ENCODE results near the gene ZDHHC14. TPM values are rescaled to one million over a fixed set of nuclear protein-coding genes. Genes with fewer than 3 reads are reported as not detected.
"Not testable (repeated sequence)": the region's sequence is repeated elsewhere in the genome, so short reads cannot be mapped to it uniquely, and the experiment has no call there.

Gene ZDHHC14
- total RNA-seq, 1 experiment from 2014 or later = 5.5 TPM

GRCh38 chr6:157407646-157408045 is 26.7 kb downstream of the ZDHHC14 start:
- no peak for DNase-seq (ENCODE audit: low spot score)

GRCh38 chr6:157408427-157408826 is 27.4 kb downstream of the ZDHHC14 start:
- DNase-seq (ENCODE audit: low spot score) = not testable (repeated sequence)

- DNase-seq (ENCODE audit: low spot score) = no peak
Measured at GRCh38 chr6:157410045-157410444, 29.1 kb downstream of the ZDHHC14 start.

GRCh38 chr6:157411368-157411767 is 30.4 kb downstream of the ZDHHC14 start:
- no peak for DNase-seq (ENCODE audit: low spot score)

- no peak for DNase-seq (ENCODE audit: low spot score)
Measured at GRCh38 chr6:157412791-157413190, 31.8 kb downstream of the ZDHHC14 start.

- no peak for DNase-seq (ENCODE audit: low spot score)
Measured at GRCh38 chr6:157420497-157420896, 39.5 kb downstream of the ZDHHC14 start.

GRCh38 chr6:157424491-157425020 is 43.6 kb downstream of the ZDHHC14 start:
- no peak for DNase-seq (ENCODE audit: low spot score)

GRCh38 chr6:157427969-157428368 is 47.0 kb downstream of the ZDHHC14 start:
- no peak for DNase-seq (ENCODE audit: low spot score)

GRCh38 chr6:157428427-157429202 is 47.6 kb downstream of the ZDHHC14 start:
- DNase-seq (ENCODE audit: low spot score) = peak; percentile 30

- DNase-seq (ENCODE audit: low spot score) = no peak
Measured at GRCh38 chr6:157429248-157429647, 48.3 kb downstream of the ZDHHC14 start.

GRCh38 chr6:157430834-157431233 is 49.8 kb downstream of the ZDHHC14 start:
- DNase-seq (ENCODE audit: low spot score) = no peak

- DNase-seq (ENCODE audit: low spot score) = no peak
Measured at GRCh38 chr6:157432231-157432891, 51.4 kb downstream of the ZDHHC14 start.

GRCh38 chr6:157432892-157433265 is 51.9 kb downstream of the ZDHHC14 start:
- no peak for DNase-seq (ENCODE audit: low spot score)

GRCh38 chr6:157433678-157434081 is 52.7 kb downstream of the ZDHHC14 start:
- no peak for DNase-seq (ENCODE audit: low spot score)

- no peak for DNase-seq (ENCODE audit: low spot score)
Measured at GRCh38 chr6:157434349-157435033, 53.5 kb downstream of the ZDHHC14 start.

GRCh38 chr6:157436219-157436943 is 55.4 kb downstream of the ZDHHC14 start:
- DNase-seq (ENCODE audit: low spot score) = no peak

GRCh38 chr6:157436944-157437336 is 56.0 kb downstream of the ZDHHC14 start:
- no peak for DNase-seq (ENCODE audit: low spot score)

GRCh38 chr6:157438611-157439111 is 57.7 kb downstream of the ZDHHC14 start:
- no peak for DNase-seq (ENCODE audit: low spot score)

- DNase-seq (ENCODE audit: low spot score) = no peak
Measured at GRCh38 chr6:157440171-157440570, 59.2 kb downstream of the ZDHHC14 start.

GRCh38 chr6:157442291-157442690 is 61.3 kb downstream of the ZDHHC14 start:
- peak; percentile 14 for DNase-seq (ENCODE audit: low spot score)

GRCh38 chr6:157443066-157443800 is 62.2 kb downstream of the ZDHHC14 start:
- peak; percentile 88 for DNase-seq (ENCODE audit: low spot score)

All from A172 (cell line).